NCI-H69 (cell line): Measurements from ENCODE around the gene COL27A1.
"Not testable (repeated sequence)": the region's sequence is repeated elsewhere in the genome, so short reads cannot be mapped to it uniquely, and the experiment has no call there.

Source experiments
- DNase-seq: peaks from one replicate; lab custom pipeline; 2025; lab: John Stamatoyannopoulos, UW

The COL27A1 gene

GRCh38 chr9:114308361-114308950 is 153.1 kb downstream of the COL27A1 start:
- no peak for DNase-seq

GRCh38 chr9:114309096-114309495 is 153.8 kb downstream of the COL27A1 start:
- no peak for DNase-seq

- DNase-seq = no peak
Measured at GRCh38 chr9:114310471-114311450, 155.4 kb downstream of the COL27A1 start.

- no peak for DNase-seq
Measured at GRCh38 chr9:114311571-114312512, 156.5 kb downstream of the COL27A1 start.

GRCh38 chr9:114312513-114312875 is 157.2 kb downstream of the COL27A1 start:
- no peak for DNase-seq

GRCh38 chr9:114313186-114313585 is 157.8 kb downstream of the COL27A1 start:
- DNase-seq = no peak

- DNase-seq = no peak
Measured at GRCh38 chr9:114314256-114314867, 159.0 kb downstream of the COL27A1 start.

- no peak for DNase-seq
Measured at GRCh38 chr9:114314881-114315722, 159.8 kb downstream of the COL27A1 start.

GRCh38 chr9:114315723-114316363 is 160.5 kb downstream of the COL27A1 start:
- DNase-seq = no peak

GRCh38 chr9:114316605-114317230 is 161.4 kb downstream of the COL27A1 start:
- peak; percentile 89 for DNase-seq

GRCh38 chr9:114317665-114318357 is 162.5 kb downstream of the COL27A1 start:
- no peak for DNase-seq

GRCh38 chr9:114318416-114318815 is 163.1 kb downstream of the COL27A1 start:
- no peak for DNase-seq

- peak; percentile 66 for DNase-seq
Measured at GRCh38 chr9:114319147-114319546, 163.8 kb downstream of the COL27A1 start.

- not testable (repeated sequence) for DNase-seq
Measured at GRCh38 chr9:114320710-114321109, 165.4 kb downstream of the COL27A1 start.

- no peak for DNase-seq
Measured at GRCh38 chr9:114321759-114322158, 166.4 kb downstream of the COL27A1 start.

- DNase-seq = not testable (repeated sequence)
Measured at GRCh38 chr9:114322160-114322818, 167.0 kb downstream of the COL27A1 start.

- not testable (repeated sequence) for DNase-seq
Measured at GRCh38 chr9:114322831-114323531, 167.6 kb downstream of the COL27A1 start, which contains the start of gene ORM1. Gene ORM1, plus strand, starts transcription at chr9:114323098. Its CDS starts 36 bp downstream, at chr9:114323134.

GRCh38 chr9:114323849-114324248 is 168.5 kb downstream of the COL27A1 start:
- DNase-seq = not testable (repeated sequence)
